HG03469 (cell line): ENCODE measurements around the gene UBE2B.
"Not testable (repeated sequence)": the region's sequence is repeated elsewhere in the genome, so short reads cannot be mapped to it uniquely, and the experiment has no call there.

Source experiments
- ATAC-seq: cut with Tn5 transposase; IDR thresholded peaks from one replicate; pipeline ENCODE4 v1.9.1; 2021; ENCODE audit warnings: mild to moderate bottlenecking, moderate library complexity, moderate number of reproducible peaks; ENCODE audit not compliant: unreplicated experiment

Gene UBE2B

DNA sequence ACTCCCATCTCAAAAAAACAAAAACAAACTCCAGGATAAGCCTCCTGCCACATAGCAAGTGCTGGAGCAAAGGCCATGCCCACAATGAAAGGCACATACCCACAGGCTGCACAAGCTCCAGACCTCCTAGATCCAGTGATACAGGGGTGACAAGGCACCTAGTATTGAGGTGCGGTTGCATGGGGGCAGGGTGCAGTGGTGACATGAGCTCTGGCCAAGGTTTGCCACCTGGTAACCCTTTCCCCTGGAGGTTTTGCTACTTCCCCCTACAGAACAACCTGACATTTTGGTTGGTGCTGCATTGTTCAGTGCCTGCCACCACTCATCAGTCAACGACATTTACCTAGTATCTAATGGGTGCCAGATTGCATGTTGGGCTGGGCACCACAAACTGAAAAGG is 25.8 kb downstream of the UBE2B start:
- ATAC-seq: no peak

DNA sequence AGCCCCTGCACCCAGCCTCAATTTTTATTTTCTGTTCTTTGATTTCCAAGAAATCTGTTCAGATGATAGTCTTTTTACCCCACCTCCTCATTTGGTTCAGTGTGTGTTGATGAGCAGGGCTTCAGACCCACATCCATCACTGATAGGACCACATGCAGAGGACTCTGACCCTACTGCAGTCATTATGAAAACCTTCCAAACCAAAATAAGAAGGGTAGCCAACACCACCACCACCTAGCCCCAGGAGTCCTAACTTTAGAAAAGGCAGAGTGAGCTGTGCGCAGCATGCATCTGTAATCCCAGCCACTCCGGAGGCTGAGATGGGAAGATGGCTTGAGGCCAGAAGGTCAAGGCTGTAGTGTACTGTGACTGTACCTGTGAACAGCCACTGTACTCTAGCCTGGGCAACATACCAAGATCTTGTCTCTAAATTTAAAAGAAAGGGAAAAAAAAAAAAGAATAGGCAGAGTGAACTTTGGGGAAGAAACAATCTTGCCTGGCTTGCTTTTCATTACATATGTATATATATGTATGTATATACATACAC is 27.3 kb downstream of the UBE2B start:
- no peak for ATAC-seq

DNA sequence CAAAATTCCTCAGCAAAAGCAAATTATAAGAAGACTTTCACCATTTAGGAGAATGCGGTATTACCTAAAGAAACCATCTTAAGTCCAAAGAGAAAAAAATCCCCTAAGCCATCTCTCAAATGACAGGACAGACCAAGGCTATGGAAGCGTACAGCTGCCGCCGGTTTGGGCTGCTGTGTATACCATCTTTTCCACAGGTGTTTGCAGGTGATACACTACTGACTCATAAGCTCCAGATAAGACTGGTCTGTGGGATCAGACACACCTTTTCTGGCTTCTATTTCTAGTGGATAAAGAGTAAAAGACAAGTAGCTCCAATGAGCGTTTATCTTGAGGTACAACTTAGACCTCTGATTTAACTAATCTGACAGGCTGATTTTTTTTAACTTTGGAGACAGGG is 32.6 kb downstream of the UBE2B start:
- ATAC-seq: no peak

- no peak for ATAC-seq
Observed at GRCh38 chr5:134406390-134406789, 35.0 kb downstream of the UBE2B start.

GRCh38 chr5:134409321-134409720 is 38.0 kb downstream of the UBE2B start:
- ATAC-seq: no peak

- ATAC-seq: no peak
Observed at GRCh38 chr5:134410822-134411221, 39.5 kb downstream of the UBE2B start.

DNA sequence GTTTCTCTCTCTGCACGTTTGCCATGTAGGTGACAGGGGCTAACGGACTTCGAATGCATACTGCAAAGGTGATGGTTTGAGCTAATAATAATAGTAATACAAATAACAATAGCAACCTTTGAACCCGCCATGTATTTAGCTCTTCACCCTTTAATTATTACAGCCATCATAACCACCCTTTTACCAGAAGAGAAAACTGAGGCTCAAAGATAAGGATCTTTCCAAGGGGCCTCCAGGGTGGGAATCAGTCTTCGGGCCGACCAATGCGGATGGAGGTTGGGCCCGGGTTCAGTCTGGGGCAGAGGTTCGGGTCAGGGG is 39.8 kb downstream of the UBE2B start:
- no peak for ATAC-seq

GRCh38 chr5:134411546-134412266 is 40.3 kb downstream of the UBE2B start, which contains the start of gene CDKN2AIPNL:
Gene CDKN2AIPNL (minus strand): TSS chr5:134411881. CDS start chr5:134411854, 27 bp downstream.
- ATAC-seq: peak; percentile 89

DNA sequence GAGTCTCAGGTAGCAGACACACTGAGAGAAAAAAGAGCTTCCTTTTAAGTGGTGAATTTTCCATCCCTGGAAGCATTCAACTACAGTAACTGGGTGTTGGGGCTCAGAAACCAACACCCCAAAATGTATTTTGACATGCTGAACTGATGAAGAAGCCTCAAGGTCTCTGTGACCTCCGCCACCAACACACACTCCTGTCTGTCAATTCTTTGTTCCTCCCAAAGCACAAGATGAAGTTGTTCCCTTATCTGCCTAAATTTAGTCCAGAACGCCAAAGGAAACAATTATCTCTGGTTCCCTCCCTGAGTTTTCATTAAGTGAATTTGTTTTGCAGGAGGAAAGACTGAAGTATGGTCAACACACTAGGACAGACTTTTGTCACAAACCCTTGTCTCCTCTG is 41.7 kb downstream of the UBE2B start:
- no peak for ATAC-seq

- ATAC-seq: no peak
Observed at GRCh38 chr5:134417707-134418106, 46.3 kb downstream of the UBE2B start.

GRCh38 chr5:134418958-134419357 is 47.6 kb downstream of the UBE2B start:
- no peak for ATAC-seq

- no peak for ATAC-seq
Observed at GRCh38 chr5:134420343-134420742, 49.0 kb downstream of the UBE2B start.

DNA sequence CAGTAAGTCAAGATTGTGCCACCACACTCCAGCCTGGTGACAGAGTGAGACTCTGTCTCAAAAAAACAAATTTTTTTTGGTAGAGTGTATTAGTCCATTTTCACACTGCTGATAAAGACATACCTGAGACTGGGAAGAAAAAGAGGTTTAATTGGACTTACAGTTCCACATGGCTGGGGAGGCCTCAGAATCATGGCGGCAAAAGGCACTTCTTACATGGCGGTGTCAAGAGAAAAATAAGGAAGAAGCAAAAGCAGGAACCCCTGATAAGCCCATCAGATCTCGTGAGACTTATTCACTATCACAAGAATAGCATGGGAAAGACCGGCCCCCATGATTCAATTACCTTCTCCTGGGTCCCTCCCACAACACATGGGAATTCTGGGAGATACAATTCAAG is 49.7 kb downstream of the UBE2B start:
- ATAC-seq: not testable (repeated sequence)

- no peak for ATAC-seq
Observed at GRCh38 chr5:134422791-134423365, 51.5 kb downstream of the UBE2B start.

GRCh38 chr5:134423376-134423775 is 52.0 kb downstream of the UBE2B start:
- no peak for ATAC-seq

DNA sequence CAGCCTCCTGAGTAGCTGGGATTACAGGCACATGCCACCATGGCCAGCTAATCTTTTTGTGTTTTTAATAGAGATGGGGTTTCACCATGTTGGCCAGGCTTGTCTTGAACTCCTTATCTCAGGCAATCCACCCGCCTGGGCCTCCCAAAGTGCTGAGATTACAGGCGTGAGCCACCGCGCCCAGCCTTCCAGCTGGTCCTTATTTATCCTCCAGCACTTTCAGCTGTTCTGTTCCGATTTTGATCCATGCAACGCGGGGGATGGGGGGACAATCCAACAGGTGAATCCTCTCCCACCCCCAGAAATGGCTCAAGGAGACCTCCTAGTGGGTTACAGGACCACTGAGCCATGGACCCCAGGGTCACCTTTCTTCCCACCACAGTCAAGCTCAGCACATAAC is 55.0 kb downstream of the UBE2B start:
- no peak for ATAC-seq

GRCh38 chr5:134427540-134428041 is 56.2 kb downstream of the UBE2B start:
- ATAC-seq: no peak

DNA sequence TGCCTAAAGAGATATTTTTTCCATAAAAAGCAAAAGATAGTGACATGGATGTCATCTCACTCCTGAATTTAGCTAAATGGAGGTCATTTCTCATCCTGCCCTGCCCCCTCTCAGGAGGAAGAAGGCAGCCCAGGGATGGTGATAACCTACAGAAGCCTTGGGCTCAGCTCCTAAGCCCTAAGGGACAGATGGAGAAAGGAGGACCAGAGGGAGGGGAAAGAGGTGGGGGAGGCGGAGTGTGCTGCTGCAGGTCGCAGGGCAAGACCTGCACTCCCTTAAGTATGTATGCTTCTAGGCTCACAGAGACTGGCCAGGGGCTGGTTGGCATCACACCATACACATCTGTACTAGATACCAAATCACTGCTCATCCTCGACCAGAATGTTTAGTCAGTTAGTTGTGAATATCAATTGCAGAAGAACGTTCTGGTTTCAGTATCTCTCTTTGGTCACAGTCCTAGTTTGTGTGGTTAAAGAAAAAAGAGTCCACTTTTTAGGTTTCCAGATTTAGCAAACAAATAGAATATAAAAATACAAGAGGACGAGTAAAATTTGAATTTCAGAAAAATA is 58.7 kb downstream of the UBE2B start:
- no peak for ATAC-seq

- ATAC-seq: no peak
Observed at GRCh38 chr5:134432174-134432573, 60.8 kb downstream of the UBE2B start.

DNA sequence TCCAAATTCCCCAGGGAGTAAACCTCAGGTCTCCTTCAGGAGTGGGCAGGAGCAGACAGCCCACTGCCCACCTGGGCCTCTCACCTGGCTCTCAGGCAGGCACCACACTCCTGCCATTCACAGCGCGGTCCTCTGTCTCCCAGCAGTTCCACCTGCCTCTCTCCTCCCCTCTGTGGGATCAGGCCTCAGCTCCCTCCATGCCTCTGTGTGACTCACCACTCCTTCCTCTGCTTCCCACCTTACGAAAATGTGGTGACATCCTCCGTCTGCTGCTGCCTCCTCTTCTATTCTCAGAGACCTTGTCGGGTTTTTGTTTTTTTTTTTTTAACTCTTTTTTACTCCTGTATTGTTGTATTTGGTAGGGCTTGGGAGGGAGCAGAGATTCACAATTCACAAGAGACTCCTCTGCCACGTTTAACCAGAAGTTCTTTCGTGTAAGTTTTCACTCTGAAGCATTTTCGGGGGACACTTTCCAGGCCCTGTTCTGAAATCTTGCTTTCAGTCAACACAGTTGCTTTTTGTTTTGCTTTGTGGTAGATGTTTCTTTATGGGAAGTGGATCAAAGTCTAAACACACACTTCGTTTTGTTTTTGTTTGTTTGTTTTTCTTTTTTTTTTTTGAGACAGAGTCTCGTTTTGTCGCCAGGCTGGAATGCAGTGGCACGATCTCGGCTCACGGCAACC is 61.4 kb downstream of the UBE2B start:
- no peak for ATAC-seq

- no peak for ATAC-seq
Observed at GRCh38 chr5:134435560-134435959, 64.2 kb downstream of the UBE2B start.
